ENCODE results near the gene HAUS3.

HAUS3 gene

GRCh38 chr4:2274320-2275043 is 32.6 kb upstream of the HAUS3 start:
- H3K27ac ChIP-seq (ENCODE audit: low read length) = no peak overlapping the region
- no peak for DNase-seq (ENCODE audit: low read depth, low spot score)
- H3K4me1 ChIP-seq (ENCODE audit: control insufficient read depth, insufficient read depth, low read length) = no peaks in the 10 kb centered on the region; the same call in 1 of the 2 replicates
- no peaks in the 10 kb centered on the region for H3K9me3 ChIP-seq (ENCODE audit: control insufficient read depth, insufficient read depth, low read length)
- H3K36me3 ChIP-seq (ENCODE audit: control insufficient read depth, insufficient read depth, low read length) = no peaks in the 10 kb centered on the region
- no peak overlapping the region for H3K4me3 ChIP-seq (ENCODE audit: low read length)
- no peaks in the 10 kb centered on the region for H3K27me3 ChIP-seq (ENCODE audit: control insufficient read depth, insufficient read depth, low read length)
- no CpG with 5 or more reads among the region's 21 CpGs for WGBS (ENCODE audit: insufficient coverage, insufficient read length)

GRCh38 chr4:2273657-2274319 is 31.9 kb upstream of the HAUS3 start:
- DNase-seq (ENCODE audit: low read depth, low spot score) = no peak
- H3K27ac ChIP-seq (ENCODE audit: low read length) = no peak overlapping the region
- H3K27me3 ChIP-seq (ENCODE audit: control insufficient read depth, insufficient read depth, low read length) = no peaks in the 10 kb centered on the region
- H3K4me3 ChIP-seq (ENCODE audit: low read length) = no peak overlapping the region
- H3K9me3 ChIP-seq (ENCODE audit: control insufficient read depth, insufficient read depth, low read length) = no peaks in the 10 kb centered on the region
- WGBS (ENCODE audit: insufficient coverage, insufficient read length) = no CpG with 5 or more reads among the region's 24 CpGs
- peaks cover 4% of the 10 kb centered on the region; the same call in 1 of the 2 replicates for H3K4me1 ChIP-seq (ENCODE audit: control insufficient read depth, insufficient read depth, low read length)
- no peaks in the 10 kb centered on the region for H3K36me3 ChIP-seq (ENCODE audit: control insufficient read depth, insufficient read depth, low read length)

GRCh38 chr4:2273221-2273620 is 31.3 kb upstream of the HAUS3 start:
- no peaks in the 10 kb centered on the region for H3K27me3 ChIP-seq (ENCODE audit: control insufficient read depth, insufficient read depth, low read length)
- no peak for DNase-seq (ENCODE audit: low read depth, low spot score)
- no peak overlapping the region for H3K27ac ChIP-seq (ENCODE audit: low read length)
- H3K9me3 ChIP-seq (ENCODE audit: control insufficient read depth, insufficient read depth, low read length) = no peaks in the 10 kb centered on the region
- no peak overlapping the region for H3K4me3 ChIP-seq (ENCODE audit: low read length)
- no CpG with 5 or more reads among the region's 15 CpGs for WGBS (ENCODE audit: insufficient coverage, insufficient read length)
- peaks cover 4% of the 10 kb centered on the region; the same call in 1 of the 2 replicates for H3K4me1 ChIP-seq (ENCODE audit: control insufficient read depth, insufficient read depth, low read length)
- H3K36me3 ChIP-seq (ENCODE audit: control insufficient read depth, insufficient read depth, low read length) = no peaks in the 10 kb centered on the region

- H3K27me3 ChIP-seq (ENCODE audit: control insufficient read depth, insufficient read depth, low read length) = no peaks in the 10 kb centered on the region
- H3K36me3 ChIP-seq (ENCODE audit: control insufficient read depth, insufficient read depth, low read length) = no peaks in the 10 kb centered on the region
- no peak overlapping the region for H3K27ac ChIP-seq (ENCODE audit: low read length)
- DNase-seq (ENCODE audit: low read depth, low spot score) = no peak
- H3K4me1 ChIP-seq (ENCODE audit: control insufficient read depth, insufficient read depth, low read length) = peaks cover 4% of the 10 kb centered on the region; the same call in 1 of the 2 replicates
- WGBS (ENCODE audit: insufficient coverage, insufficient read length) = no CpG with 5 or more reads among the region's 6 CpGs
- no peak overlapping the region for H3K4me3 ChIP-seq (ENCODE audit: low read length)
- H3K9me3 ChIP-seq (ENCODE audit: control insufficient read depth, insufficient read depth, low read length) = no peaks in the 10 kb centered on the region
Measured at GRCh38 chr4:2272828-2273120, 30.9 kb upstream of the HAUS3 start.

GRCh38 chr4:2272026-2272827 is 30.3 kb upstream of the HAUS3 start:
- Histone ChIP-seq H3K4me3 (ENCODE audit: low read length) (no peak overlapping the region), H3K4me1 (ENCODE audit: control insufficient read depth, insufficient read depth, low read length) (peaks cover 4% of the 10 kb centered on the region; the same call in 1 of the 2 replicates), H3K9me3 (ENCODE audit: control insufficient read depth, insufficient read depth, low read length) (no peaks in the 10 kb centered on the region), H3K27ac (ENCODE audit: low read length) (no peak overlapping the region), H3K27me3 (ENCODE audit: control insufficient read depth, insufficient read depth, low read length) (no peaks in the 10 kb centered on the region), H3K36me3 (ENCODE audit: control insufficient read depth, insufficient read depth, low read length) (no peaks in the 10 kb centered on the region)
- DNase-seq (ENCODE audit: low read depth, low spot score) = no peak
- WGBS (ENCODE audit: insufficient coverage, insufficient read length) = no CpG with 5 or more reads among the region's 25 CpGs

GRCh38 chr4:2271279-2272025 is 29.5 kb upstream of the HAUS3 start:
- H3K9me3 ChIP-seq (ENCODE audit: control insufficient read depth, insufficient read depth, low read length) = no peaks in the 10 kb centered on the region
- no peak overlapping the region for H3K4me3 ChIP-seq (ENCODE audit: low read length)
- no CpG with 5 or more reads among the region's 27 CpGs for WGBS (ENCODE audit: insufficient coverage, insufficient read length)
- H3K27me3 ChIP-seq (ENCODE audit: control insufficient read depth, insufficient read depth, low read length) = no peaks in the 10 kb centered on the region
- H3K27ac ChIP-seq (ENCODE audit: low read length) = no peak overlapping the region
- no peaks in the 10 kb centered on the region for H3K36me3 ChIP-seq (ENCODE audit: control insufficient read depth, insufficient read depth, low read length)
- H3K4me1 ChIP-seq (ENCODE audit: control insufficient read depth, insufficient read depth, low read length) = peaks cover 4% of the 10 kb centered on the region; the same call in 1 of the 2 replicates
- no peak for DNase-seq (ENCODE audit: low read depth, low spot score)

- H3K4me3 ChIP-seq (ENCODE audit: low read length) = no peak overlapping the region
Measured at GRCh38 chr4:2270341-2271165, 28.6 kb upstream of the HAUS3 start.

GRCh38 chr4:2269618-2270163 is 27.8 kb upstream of the HAUS3 start:
- DNase-seq (ENCODE audit: low read depth, low spot score) = no peak
- Histone ChIP-seq H3K9me3 (ENCODE audit: control insufficient read depth, insufficient read depth, low read length) (no peaks in the 10 kb centered on the region), H3K4me1 (ENCODE audit: control insufficient read depth, insufficient read depth, low read length) (peaks cover 4% of the 10 kb centered on the region; the same call in 1 of the 2 replicates), H3K27me3 (ENCODE audit: control insufficient read depth, insufficient read depth, low read length) (no peaks in the 10 kb centered on the region), H3K4me3 (ENCODE audit: low read length) (no peak overlapping the region), H3K27ac (ENCODE audit: low read length) (no peak overlapping the region), H3K36me3 (ENCODE audit: control insufficient read depth, insufficient read depth, low read length) (no peaks in the 10 kb centered on the region)
- WGBS (ENCODE audit: insufficient coverage, insufficient read length) = 100% methylated on average over 1 of the region's 12 CpGs

More at GRCh38 chr4:2270341-2271165, 28.6 kb upstream of the HAUS3 start:
- H3K27ac ChIP-seq (ENCODE audit: low read length) = no peak overlapping the region
- H3K9me3 ChIP-seq (ENCODE audit: control insufficient read depth, insufficient read depth, low read length) = no peaks in the 10 kb centered on the region
- no peaks in the 10 kb centered on the region for H3K36me3 ChIP-seq (ENCODE audit: control insufficient read depth, insufficient read depth, low read length)
- no CpG with 5 or more reads among the region's 34 CpGs for WGBS (ENCODE audit: insufficient coverage, insufficient read length)
- H3K4me1 ChIP-seq (ENCODE audit: control insufficient read depth, insufficient read depth, low read length) = peaks cover 4% of the 10 kb centered on the region; the same call in 1 of the 2 replicates
- no peaks in the 10 kb centered on the region for H3K27me3 ChIP-seq (ENCODE audit: control insufficient read depth, insufficient read depth, low read length)
- DNase-seq (ENCODE audit: low read depth, low spot score) = no peak

GRCh38 chr4:2269206-2269531 is 27.2 kb upstream of the HAUS3 start:
- H3K4me1 ChIP-seq (ENCODE audit: control insufficient read depth, insufficient read depth, low read length) = peaks cover 4% of the 10 kb centered on the region; the same call in 1 of the 2 replicates
- no peak overlapping the region for H3K4me3 ChIP-seq (ENCODE audit: low read length)
- H3K27me3 ChIP-seq (ENCODE audit: control insufficient read depth, insufficient read depth, low read length) = no peaks in the 10 kb centered on the region
- DNase-seq (ENCODE audit: low read depth, low spot score) = no peak
- no peaks in the 10 kb centered on the region for H3K9me3 ChIP-seq (ENCODE audit: control insufficient read depth, insufficient read depth, low read length)
- H3K36me3 ChIP-seq (ENCODE audit: control insufficient read depth, insufficient read depth, low read length) = no peaks in the 10 kb centered on the region
- H3K27ac ChIP-seq (ENCODE audit: low read length) = no peak overlapping the region
- WGBS (ENCODE audit: insufficient coverage, insufficient read length) = no CpG with 5 or more reads among the region's 6 CpGs

Measured in iPS DF 6.9 (cell line).